ENCODE measurements around the gene SLC2A11. TPM values are rescaled to one million over a fixed set of nuclear protein-coding genes. Genes with fewer than 3 reads are reported as not detected.
"Not testable (repeated sequence)": the region's sequence is repeated elsewhere in the genome, so short reads cannot be mapped to it uniquely, and the experiment has no call there.

Gene SLC2A11
- total RNA-seq, 1 experiment from 2014 or later: 18.9 TPM

GRCh38 chr22:23897320-23897719 is 39.6 kb downstream of the SLC2A11 start:
- peaks cover 24% of the 10 kb centered on the region for H3K4me1 Mint-ChIP-seq (ENCODE audit: low read depth, unreplicated experiment)
- peaks cover 61% of the 10 kb centered on the region for H3K36me3 Mint-ChIP-seq (ENCODE audit: insufficient read depth, unreplicated experiment)
- no peak for DNase-seq
- H3K9me3 Mint-ChIP-seq (ENCODE audit: low read depth, unreplicated experiment): peaks cover 6% of the 10 kb centered on the region
- TF ChIP-seq CTCF (IDR thresholded peaks at IDR 0.05; ENCODE audit: unreplicated experiment): no peak
- intact Hi-C loops (cut with micrococcal nuclease; ENCODE audit: unreplicated experiment): no loop called here
- H3K27me3 Mint-ChIP-seq (ENCODE audit: unreplicated experiment): no peaks in the 10 kb centered on the region
- H3K4me3 Mint-ChIP-seq (ENCODE audit: low read depth, unreplicated experiment): peak overlapping the region; percentile 92
- BruUV-seq (replicated peaks): no TSS peak
- CTCF ChIA-PET: no interaction called here
- H3K27ac Mint-ChIP-seq (ENCODE audit: unreplicated experiment): peak overlapping the region; percentile 50

GRCh38 chr22:23898006-23898974 is 40.6 kb downstream of the SLC2A11 start:
- no peak for DNase-seq
- intact Hi-C loops (cut with micrococcal nuclease; ENCODE audit: unreplicated experiment): no loop called here
- Mint-ChIP-seq H3K4me3 (ENCODE audit: low read depth, unreplicated experiment) (no peak overlapping the region), H3K27ac (ENCODE audit: unreplicated experiment) (no peak overlapping the region), H3K4me1 (ENCODE audit: low read depth, unreplicated experiment) (peaks cover 15% of the 10 kb centered on the region), H3K27me3 (ENCODE audit: unreplicated experiment) (no peaks in the 10 kb centered on the region), H3K36me3 (ENCODE audit: insufficient read depth, unreplicated experiment) (peaks cover 52% of the 10 kb centered on the region), H3K9me3 (ENCODE audit: low read depth, unreplicated experiment) (peaks cover 6% of the 10 kb centered on the region)
- no peak for TF ChIP-seq CTCF (IDR thresholded peaks at IDR 0.05; ENCODE audit: unreplicated experiment)
- no TSS peak for BruUV-seq (replicated peaks)
- CTCF ChIA-PET: interaction anchor here (0.6 kb wide), 1 partner anchor 368 kb away, joined by 4 read pairs; no protein-coding TSS in a partner anchor

GRCh38 chr22:23899042-23899745 is 41.5 kb downstream of the SLC2A11 start:
- Mint-ChIP-seq H3K36me3 (ENCODE audit: insufficient read depth, unreplicated experiment) (peaks cover 43% of the 10 kb centered on the region), H3K9me3 (ENCODE audit: low read depth, unreplicated experiment) (peaks cover 6% of the 10 kb centered on the region), H3K27ac (ENCODE audit: unreplicated experiment) (no peak overlapping the region), H3K4me3 (ENCODE audit: low read depth, unreplicated experiment) (no peak overlapping the region), H3K27me3 (ENCODE audit: unreplicated experiment) (peaks cover 7% of the 10 kb centered on the region), H3K4me1 (ENCODE audit: low read depth, unreplicated experiment) (peaks cover 10% of the 10 kb centered on the region)
- DNase-seq: no peak
- no peak for TF ChIP-seq CTCF (IDR thresholded peaks at IDR 0.05; ENCODE audit: unreplicated experiment)
- CTCF ChIA-PET: interaction anchor here (0.6 kb wide), 1 partner anchor 369 kb away, joined by 4 read pairs; no protein-coding TSS in a partner anchor
- no TSS peak for BruUV-seq (replicated peaks)
- intact Hi-C loops (cut with micrococcal nuclease; ENCODE audit: unreplicated experiment): no loop called here

GRCh38 chr22:23900227-23900626 is 42.6 kb downstream of the SLC2A11 start:
- H3K4me3 Mint-ChIP-seq (ENCODE audit: low read depth, unreplicated experiment); BruUV-seq (replicated peaks); DNase-seq; CTCF ChIA-PET; H3K9me3 Mint-ChIP-seq (ENCODE audit: low read depth, unreplicated experiment); intact Hi-C loops (cut with micrococcal nuclease; ENCODE audit: unreplicated experiment); H3K4me1 Mint-ChIP-seq (ENCODE audit: low read depth, unreplicated experiment); H3K27ac Mint-ChIP-seq (ENCODE audit: unreplicated experiment): not testable (repeated sequence)
- Mint-ChIP-seq H3K27me3 (ENCODE audit: unreplicated experiment) (peaks cover 18% of the 10 kb centered on the region), H3K36me3 (ENCODE audit: insufficient read depth, unreplicated experiment) (peaks cover 33% of the 10 kb centered on the region)

Measured in Calu3 (cell line).